Measurements from ENCODE around the gene FMNL3. TPM values are rescaled to one million over a fixed set of nuclear protein-coding genes. Genes with fewer than 3 reads are reported as not detected.

FMNL3 gene
- total RNA-seq, 1 experiment from 2014 or later = 3.5 TPM

GRCh38 chr12:49697808-49698207 lies 9.4 kb downstream of the FMNL3 start:
- no peak for ATAC-seq
- Histone ChIP-seq H3K27ac (ENCODE audit: low read depth, low read length) (no peak overlapping the region), H3K4me2 (ENCODE audit: low read length) (no peak overlapping the region), H2AFZ (ENCODE audit: low read depth, low read length, poor library complexity, severe bottlenecking) (no peak overlapping the region), H3K79me2 (ENCODE audit: insufficient read depth, low read length) (no peaks in the 10 kb centered on the region), H3K27me3 (ENCODE audit: insufficient read depth, low read length) (no peaks in the 10 kb centered on the region), H3K9ac (ENCODE audit: low read length) (no peak overlapping the region), H4K20me1 (ENCODE audit: insufficient read depth) (no peaks in the 10 kb centered on the region), H3K4me1 (ENCODE audit: control insufficient read depth in 1 of 2, insufficient read depth in 2 of 2, low read length in 2 of 2) (peaks cover 0 to 9% of the 10 kb centered on the region in 2 experiments; a peak in 2 of 4 replicates), H3K4me3 (replicated peaks in 1 of 2; ENCODE audit: low read depth in 1 of 2, low read length in 2 of 2) (no peak overlapping the region), H3K9me3 (ENCODE audit: control insufficient read depth in 1 of 2, insufficient read depth in 1 of 2, low read depth in 1 of 2, low read length in 2 of 2) (no peaks in the 10 kb centered on the region), H3K36me3 (ENCODE audit: control insufficient read depth in 1 of 2, insufficient read depth in 2 of 2, low read length in 2 of 2) (no peaks in the 10 kb centered on the region), H3K9me2 (ENCODE audit: insufficient read depth) (no peaks in the 10 kb centered on the region)
- intact Hi-C loops (cut with micrococcal nuclease) = no loop called here
- DNase-seq (ENCODE audit: low read depth, low spot score) = no peak
- POLR2A ChIA-PET = no interaction called here
- BruUV-seq (replicated peaks) = no TSS peak
- CTCF ChIA-PET = interaction anchor here (0.8 kb wide), 1 partner anchor 43 kb away, joined by 3 read pairs; the partner anchor contains the start of gene TMBIM6
- TF ChIP-seq ELF1 (IDR thresholded peaks at IDR 0.05; ENCODE audit: borderline replicate concordance, low read depth) (no peak), RAD21 (IDR thresholded peaks at IDR 0.05; ENCODE audit: low read depth) (no peak), SP1 (IDR thresholded peaks at IDR 0.05; ENCODE audit: low read depth) (no peak), ZFX (IDR thresholded peaks at IDR 0.05) (no peak), EZH2phosphoT487 (IDR thresholded peaks at IDR 0.05; ENCODE audit: borderline replicate concordance) (no peak), EZH2 (IDR thresholded peaks at IDR 0.05) (no peak), YY1 (IDR thresholded peaks at IDR 0.05; ENCODE audit: extremely low read depth, insufficient replicate concordance, low read depth, low read length) (no peak), SIN3A (IDR thresholded peaks at IDR 0.05; ENCODE audit: low read depth) (no peak), CBX3 (IDR thresholded peaks at IDR 0.05; ENCODE audit: low read depth) (no peak), JUND (IDR thresholded peaks at IDR 0.05) (no peak), SRF (IDR thresholded peaks at IDR 0.05; ENCODE audit: low read depth) (no peak), FOSL1 (IDR thresholded peaks at IDR 0.05; ENCODE audit: low read depth) (no peak), TCF7L2 (IDR thresholded peaks at IDR 0.05; ENCODE audit: borderline replicate concordance, extremely low read depth, insufficient read depth, insufficient read length) (no peak), POLR2A (IDR thresholded peaks at IDR 0.05; ENCODE audit: borderline replicate concordance, extremely low read depth, insufficient read depth, insufficient read length) (no peak)
- TF ChIP-seq, protein P1, sequence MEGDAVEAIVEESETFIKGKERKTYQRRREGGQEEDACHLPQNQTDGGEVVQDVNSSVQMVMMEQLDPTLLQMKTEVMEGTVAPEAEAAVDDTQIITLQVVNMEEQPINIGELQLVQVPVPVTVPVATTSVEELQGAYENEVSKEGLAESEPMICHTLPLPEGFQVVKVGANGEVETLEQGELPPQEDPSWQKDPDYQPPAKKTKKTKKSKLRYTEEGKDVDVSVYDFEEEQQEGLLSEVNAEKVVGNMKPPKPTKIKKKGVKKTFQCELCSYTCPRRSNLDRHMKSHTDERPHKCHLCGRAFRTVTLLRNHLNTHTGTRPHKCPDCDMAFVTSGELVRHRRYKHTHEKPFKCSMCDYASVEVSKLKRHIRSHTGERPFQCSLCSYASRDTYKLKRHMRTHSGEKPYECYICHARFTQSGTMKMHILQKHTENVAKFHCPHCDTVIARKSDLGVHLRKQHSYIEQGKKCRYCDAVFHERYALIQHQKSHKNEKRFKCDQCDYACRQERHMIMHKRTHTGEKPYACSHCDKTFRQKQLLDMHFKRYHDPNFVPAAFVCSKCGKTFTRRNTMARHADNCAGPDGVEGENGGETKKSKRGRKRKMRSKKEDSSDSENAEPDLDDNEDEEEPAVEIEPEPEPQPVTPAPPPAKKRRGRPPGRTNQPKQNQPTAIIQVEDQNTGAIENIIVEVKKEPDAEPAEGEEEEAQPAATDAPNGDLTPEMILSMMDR (IDR thresholded peaks at IDR 0.05 in 2 of 3, conservative IDR thresholded peaks at IDR 0.05 in 1 of 3; ENCODE audit: borderline replicate concordance in 1 of 3, insufficient read depth in 1 of 3, low read depth in 2 of 3, low read length in 2 of 3) = no peak
- TF ChIP-seq, protein P2, sequence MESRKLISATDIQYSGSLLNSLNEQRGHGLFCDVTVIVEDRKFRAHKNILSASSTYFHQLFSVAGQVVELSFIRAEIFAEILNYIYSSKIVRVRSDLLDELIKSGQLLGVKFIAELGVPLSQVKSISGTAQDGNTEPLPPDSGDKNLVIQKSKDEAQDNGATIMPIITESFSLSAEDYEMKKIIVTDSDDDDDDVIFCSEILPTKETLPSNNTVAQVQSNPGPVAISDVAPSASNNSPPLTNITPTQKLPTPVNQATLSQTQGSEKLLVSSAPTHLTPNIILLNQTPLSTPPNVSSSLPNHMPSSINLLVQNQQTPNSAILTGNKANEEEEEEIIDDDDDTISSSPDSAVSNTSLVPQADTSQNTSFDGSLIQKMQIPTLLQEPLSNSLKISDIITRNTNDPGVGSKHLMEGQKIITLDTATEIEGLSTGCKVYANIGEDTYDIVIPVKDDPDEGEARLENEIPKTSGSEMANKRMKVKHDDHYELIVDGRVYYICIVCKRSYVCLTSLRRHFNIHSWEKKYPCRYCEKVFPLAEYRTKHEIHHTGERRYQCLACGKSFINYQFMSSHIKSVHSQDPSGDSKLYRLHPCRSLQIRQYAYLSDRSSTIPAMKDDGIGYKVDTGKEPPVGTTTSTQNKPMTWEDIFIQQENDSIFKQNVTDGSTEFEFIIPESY (IDR thresholded peaks at IDR 0.05; ENCODE audit: extremely low read depth, insufficient replicate concordance, low read length) = no peak
- TF ChIP-seq, protein P3, sequence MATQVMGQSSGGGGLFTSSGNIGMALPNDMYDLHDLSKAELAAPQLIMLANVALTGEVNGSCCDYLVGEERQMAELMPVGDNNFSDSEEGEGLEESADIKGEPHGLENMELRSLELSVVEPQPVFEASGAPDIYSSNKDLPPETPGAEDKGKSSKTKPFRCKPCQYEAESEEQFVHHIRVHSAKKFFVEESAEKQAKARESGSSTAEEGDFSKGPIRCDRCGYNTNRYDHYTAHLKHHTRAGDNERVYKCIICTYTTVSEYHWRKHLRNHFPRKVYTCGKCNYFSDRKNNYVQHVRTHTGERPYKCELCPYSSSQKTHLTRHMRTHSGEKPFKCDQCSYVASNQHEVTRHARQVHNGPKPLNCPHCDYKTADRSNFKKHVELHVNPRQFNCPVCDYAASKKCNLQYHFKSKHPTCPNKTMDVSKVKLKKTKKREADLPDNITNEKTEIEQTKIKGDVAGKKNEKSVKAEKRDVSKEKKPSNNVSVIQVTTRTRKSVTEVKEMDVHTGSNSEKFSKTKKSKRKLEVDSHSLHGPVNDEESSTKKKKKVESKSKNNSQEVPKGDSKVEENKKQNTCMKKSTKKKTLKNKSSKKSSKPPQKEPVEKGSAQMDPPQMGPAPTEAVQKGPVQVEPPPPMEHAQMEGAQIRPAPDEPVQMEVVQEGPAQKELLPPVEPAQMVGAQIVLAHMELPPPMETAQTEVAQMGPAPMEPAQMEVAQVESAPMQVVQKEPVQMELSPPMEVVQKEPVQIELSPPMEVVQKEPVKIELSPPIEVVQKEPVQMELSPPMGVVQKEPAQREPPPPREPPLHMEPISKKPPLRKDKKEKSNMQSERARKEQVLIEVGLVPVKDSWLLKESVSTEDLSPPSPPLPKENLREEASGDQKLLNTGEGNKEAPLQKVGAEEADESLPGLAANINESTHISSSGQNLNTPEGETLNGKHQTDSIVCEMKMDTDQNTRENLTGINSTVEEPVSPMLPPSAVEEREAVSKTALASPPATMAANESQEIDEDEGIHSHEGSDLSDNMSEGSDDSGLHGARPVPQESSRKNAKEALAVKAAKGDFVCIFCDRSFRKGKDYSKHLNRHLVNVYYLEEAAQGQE (IDR thresholded peaks at IDR 0.05; ENCODE audit: low read depth) = no peak
- TF ChIP-seq, protein P4, sequence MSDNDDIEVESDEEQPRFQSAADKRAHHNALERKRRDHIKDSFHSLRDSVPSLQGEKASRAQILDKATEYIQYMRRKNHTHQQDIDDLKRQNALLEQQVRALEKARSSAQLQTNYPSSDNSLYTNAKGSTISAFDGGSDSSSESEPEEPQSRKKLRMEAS (IDR thresholded peaks at IDR 0.05) = no peak
- RAD21 ChIA-PET (ENCODE audit: low non-redundant PET in 1 of 2, low total read pairs in 2 of 2, uncharacterized antibody in 2 of 2, unreplicated experiment in 2 of 2) = no interaction called here
